HCT116 (cell line): ENCODE results near the gene BFAR. TPM values are rescaled to one million over a fixed set of nuclear protein-coding genes. Genes with fewer than 3 reads are reported as not detected.
A peak's percentile ranks its signal among the peaks of the same experiment; 100 is the strongest.

Source experiments
- ATAC-seq: fragments of 200-7000 bp; cut with Tn5 transposase; 2 replicates; pipeline ENCODE4 v1.9.1; 2020; ENCODE audit warnings: mild to moderate bottlenecking, moderate library complexity
- BruUV-seq: library from RNA; stranded (reverse); fragments of 400-500 nt; replicated peaks from 2 replicates; lab custom pipeline; 2021; lab: Mats Ljungman, UMichigan
- CTCF ChIA-PET: fragments of 300-600 bp; sonication (Branson Sonifier 250); formaldehyde crosslinking; loops from one replicate; lab custom pipeline; 2021; ENCODE audit warnings: antibody characterized with exemption; lab: Charles Lee
- POLR2A ChIA-PET: fragments of 300-600, 350-600 bp; sonication (Branson Sonifier 250); formaldehyde crosslinking; loops from one replicate; lab custom pipeline; 2021; ENCODE audit warnings: antibody characterized with exemption; lab: Charles Lee
- RAD21 ChIA-PET, 2 experiments: fragments of 300-600 bp; sonication (Branson Sonifier 250); formaldehyde crosslinking; loops; one replicate each; lab custom pipeline; 2023; ENCODE audit warnings: low total read pairs in 2 of 2; ENCODE audit not compliant: uncharacterized antibody in 2 of 2, unreplicated experiment in 2 of 2, low non-redundant PET in 1 of 2; lab: Charles Lee
- DNase-seq: peaks from one replicate; pipeline ENCODE4 v3.0.0-alpha.2; 2010; ENCODE audit warnings: low read depth, low spot score
- H2AFZ ChIP-seq: fragments of 200-600 bp; shearing (Covaris generic), sonication (generic); 2 replicates; pipeline ENCODE4 v1.6.1; 2017; ENCODE audit warnings: low read depth, mixed run types, mixed read lengths, antibody characterized with exemption, low read length; ENCODE audit not compliant: poor library complexity, severe bottlenecking
- H3K27ac ChIP-seq: 2 replicates; pipeline ENCODE4 v1.5.1; 2012; ENCODE audit warnings: low read depth, low read length
- H3K27me3 ChIP-seq: fragments of 200-600 bp; sonication (generic); 2 replicates; pipeline ENCODE4 v1.6.1; 2016; ENCODE audit warnings: mixed run types, low read length, mixed read lengths; ENCODE audit not compliant: insufficient read depth
- H3K36me3 ChIP-seq, 2 experiments: fragments of 200-500 bp in 1 of 2; fragments of 200-600 bp in 1 of 2; sonication (Bioruptor generic) in 1 of 2; sonication (generic) in 1 of 2; 2 replicates each; pipeline versions ENCODE4 v1.5.1 to v1.6.1; 2014 to 2016; ENCODE audit warnings: low read length in 2 of 2, inconsistent platforms in 1 of 2, mixed read lengths in 1 of 2, mixed run types in 1 of 2; ENCODE audit not compliant: insufficient read depth in 2 of 2, control insufficient read depth in 1 of 2
- H3K4me1 ChIP-seq, 2 experiments: fragments of 200-600 bp in 1 of 2; sonication (generic) in 1 of 2; 2 replicates each; pipeline versions ENCODE4 v1.5.1 to v1.6.1; 2012 to 2017; ENCODE audit warnings: low read length in 2 of 2, inconsistent platforms in 1 of 2, mild to moderate bottlenecking in 1 of 2, mixed read lengths in 1 of 2, mixed run types in 1 of 2, moderate library complexity in 1 of 2; ENCODE audit not compliant: insufficient read depth in 2 of 2, control insufficient read depth in 1 of 2
- H3K4me2 ChIP-seq: fragments of 200-600 bp; sonication (generic); 2 replicates; pipeline ENCODE4 v1.6.1; 2017; ENCODE audit warnings: mixed run types, low read length, mixed read lengths
- H3K4me3 ChIP-seq, 2 experiments: fragments of 200-600 bp in 1 of 2; sonication (generic) in 1 of 2; replicated peaks in 1 of 2; 2 replicates each; pipeline ENCODE4 v1.5.1; 2011 to 2016; ENCODE audit warnings: low read length in 2 of 2, control low read depth in 1 of 2, low read depth in 1 of 2, mild to moderate bottlenecking in 1 of 2, mixed read lengths in 1 of 2, mixed run types in 1 of 2
- H3K79me2 ChIP-seq: fragments of 200-600 bp; sonication (generic); 2 replicates; pipeline ENCODE4 v1.6.1; 2017; ENCODE audit warnings: mild to moderate bottlenecking, mixed run types, low read length, moderate library complexity, mixed read lengths; ENCODE audit not compliant: insufficient read depth
- H3K9ac ChIP-seq: fragments of 200-600 bp; sonication (generic); 2 replicates; pipeline ENCODE4 v1.6.1; 2016; ENCODE audit warnings: low read length, mixed read lengths
- H3K9me2 ChIP-seq: fragments of 200-600 bp; sonication (generic), shearing (Covaris generic); 2 replicates; pipeline ENCODE4 v1.6.1; 2017; ENCODE audit warnings: mixed run types, mild to moderate bottlenecking, moderate library complexity; ENCODE audit not compliant: insufficient read depth
- H3K9me3 ChIP-seq, 2 experiments: fragments of 200-500 bp in 1 of 2; fragments of 200-600 bp in 1 of 2; sonication (Bioruptor generic) in 1 of 2; sonication (generic) in 1 of 2; 2 replicates each; pipeline ENCODE4 v1.6.1; 2014 to 2017; ENCODE audit warnings: low read length in 2 of 2, mixed read lengths in 2 of 2, inconsistent platforms in 1 of 2, low read depth in 1 of 2, mild to moderate bottlenecking in 1 of 2, mixed run types in 1 of 2, moderate library complexity in 1 of 2; ENCODE audit not compliant: control insufficient read depth in 1 of 2, insufficient read depth in 1 of 2
- H4K20me1 ChIP-seq: fragments of 200-600 bp; sonication (generic), shearing (Covaris generic); 2 replicates; pipeline ENCODE4 v1.6.1; 2017; ENCODE audit warnings: mixed run types, mild to moderate bottlenecking, moderate library complexity; ENCODE audit not compliant: insufficient read depth
- CBX3 ChIP-seq: IDR thresholded peaks from 2 replicates; pipeline ENCODE4 v1.6.1; 2012; ENCODE audit warnings: low read depth
- EGR1 ChIP-seq: IDR thresholded peaks from 2 replicates; pipeline ENCODE4 v1.6.1; 2012; ENCODE audit warnings: low read depth
- ELF1 ChIP-seq: IDR thresholded peaks from 2 replicates; pipeline ENCODE4 v1.6.1; 2012; ENCODE audit warnings: low read depth, borderline replicate concordance
- EZH2 ChIP-seq: fragments of 200-600 bp; sonication (generic); IDR thresholded peaks from 2 replicates; pipeline ENCODE4 v1.6.1; 2017; ENCODE audit warnings: antibody characterized with exemption, mixed run types
- FOSL1 ChIP-seq: IDR thresholded peaks from 2 replicates; pipeline ENCODE4 v1.6.1; 2012; ENCODE audit warnings: low read depth
- JUND ChIP-seq: IDR thresholded peaks from 2 replicates; pipeline ENCODE4 v1.6.1; 2012
- POLR2A ChIP-seq: IDR thresholded peaks from 2 replicates; pipeline ENCODE4 v1.7.0; 2011; ENCODE audit warnings: borderline replicate concordance; ENCODE audit not compliant: insufficient read depth, insufficient read length; ENCODE audit errors: extremely low read depth
- POLR2AphosphoS5 ChIP-seq: IDR thresholded peaks from 2 replicates; pipeline ENCODE4 v1.6.1; 2011; ENCODE audit warnings: mild to moderate bottlenecking, low read depth, low read length, moderate library complexity
- SIN3A ChIP-seq: IDR thresholded peaks from 2 replicates; pipeline ENCODE4 v1.6.1; 2012; ENCODE audit warnings: low read depth
- SP1 ChIP-seq: IDR thresholded peaks from 2 replicates; pipeline ENCODE4 v1.6.1; 2012; ENCODE audit warnings: low read depth
- SRF ChIP-seq: IDR thresholded peaks from 2 replicates; pipeline ENCODE4 v1.6.1; 2012; ENCODE audit warnings: low read depth
- ZFX ChIP-seq: fragments of 450-650 bp; IDR thresholded peaks from 2 replicates; pipeline ENCODE4 v1.6.1; 2017
- ZNF274 ChIP-seq: fragments of 200-500 bp; sonication (Bioruptor generic); IDR thresholded peaks from 2 replicates; pipeline ENCODE4 v1.6.1; 2014; ENCODE audit warnings: mild to moderate bottlenecking, low read depth, low read length, inconsistent platforms
- intact Hi-C: fragments of 100-400 bp; cut with micrococcal nuclease; formaldehyde crosslinking; loops from 2 replicates; pipeline ENCODE4 v1.10.0; 2022
- total RNA-seq: library from RNA; stranded (reverse); gene quantifications from one replicate; pipeline ENCODE4 v1.2.1, GENCODE V29; 2021; ENCODE audit not compliant: unreplicated experiment
- TF ChIP-seq, protein P1 (sequence below): IDR thresholded peaks from 2 replicates; pipeline ENCODE4 v1.6.1; 2012; ENCODE audit warnings: low read depth
- TF ChIP-seq, protein P2 (sequence below), 3 experiments: fragments of 200-600 bp in 1 of 3; sonication (generic) in 1 of 3; IDR thresholded peaks in 2 of 3; conservative IDR thresholded peaks in 1 of 3; 2 replicates each; pipeline ENCODE4 v1.5.1; 2012 to 2017; ENCODE audit warnings: low read depth in 2 of 3, low read length in 2 of 3, antibody characterized with exemption in 1 of 3, borderline replicate concordance in 1 of 3, control low read depth in 1 of 3, mild to moderate bottlenecking in 1 of 3, mixed read lengths in 1 of 3, mixed run types in 1 of 3, moderate library complexity in 1 of 3; ENCODE audit not compliant: insufficient read depth in 1 of 3
- TF ChIP-seq, protein P3 (sequence below): IDR thresholded peaks from 2 replicates; pipeline ENCODE4 v1.6.1; 2012

BFAR gene
- total RNA-seq, 1 experiment from 2014 or later, result 49.7 TPM

DNA sequence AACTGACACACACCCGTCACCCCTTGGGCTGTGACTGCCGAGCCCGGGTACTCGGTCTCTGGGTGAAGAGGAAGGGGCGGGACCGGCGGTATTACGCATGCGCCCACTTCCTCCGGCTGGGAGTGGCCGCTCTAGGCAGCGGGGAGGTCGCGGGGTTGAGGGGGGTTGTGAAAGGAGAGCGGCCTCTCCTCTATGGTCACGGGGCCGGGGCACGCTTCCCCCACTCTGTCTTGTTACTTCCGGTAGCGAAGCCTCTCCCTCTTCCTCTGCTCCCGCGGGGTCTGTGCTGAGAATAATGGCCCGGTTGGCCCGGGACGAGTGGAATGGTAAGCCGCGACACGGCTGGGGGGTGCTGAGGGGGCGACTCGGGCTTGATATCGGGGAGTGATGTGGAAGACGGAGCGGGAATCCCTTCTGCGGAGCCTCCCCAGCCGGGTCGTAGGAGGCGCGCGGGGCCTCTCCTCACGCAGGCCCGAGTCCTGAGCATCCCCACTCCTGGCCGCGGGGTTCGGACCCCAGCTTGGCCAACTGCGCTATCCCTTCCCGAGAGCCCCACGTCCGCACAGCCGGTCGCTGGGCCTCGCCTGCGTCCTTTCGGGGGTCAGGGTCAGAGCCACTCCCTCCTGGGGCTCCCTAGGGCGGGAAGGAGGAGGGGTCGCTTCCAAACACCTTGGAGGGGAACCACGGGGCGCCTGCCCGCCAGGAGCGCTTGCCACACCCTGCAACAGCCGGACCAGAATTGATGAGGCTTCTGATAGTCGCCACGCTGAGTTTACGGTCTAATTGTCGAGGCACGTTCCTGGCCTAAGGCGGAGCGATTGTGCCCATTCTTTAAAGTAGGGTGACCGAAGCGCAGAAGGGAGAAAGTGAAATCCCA lies at the start of gene BFAR (continued):
- TF ChIP-seq, protein P1, sequence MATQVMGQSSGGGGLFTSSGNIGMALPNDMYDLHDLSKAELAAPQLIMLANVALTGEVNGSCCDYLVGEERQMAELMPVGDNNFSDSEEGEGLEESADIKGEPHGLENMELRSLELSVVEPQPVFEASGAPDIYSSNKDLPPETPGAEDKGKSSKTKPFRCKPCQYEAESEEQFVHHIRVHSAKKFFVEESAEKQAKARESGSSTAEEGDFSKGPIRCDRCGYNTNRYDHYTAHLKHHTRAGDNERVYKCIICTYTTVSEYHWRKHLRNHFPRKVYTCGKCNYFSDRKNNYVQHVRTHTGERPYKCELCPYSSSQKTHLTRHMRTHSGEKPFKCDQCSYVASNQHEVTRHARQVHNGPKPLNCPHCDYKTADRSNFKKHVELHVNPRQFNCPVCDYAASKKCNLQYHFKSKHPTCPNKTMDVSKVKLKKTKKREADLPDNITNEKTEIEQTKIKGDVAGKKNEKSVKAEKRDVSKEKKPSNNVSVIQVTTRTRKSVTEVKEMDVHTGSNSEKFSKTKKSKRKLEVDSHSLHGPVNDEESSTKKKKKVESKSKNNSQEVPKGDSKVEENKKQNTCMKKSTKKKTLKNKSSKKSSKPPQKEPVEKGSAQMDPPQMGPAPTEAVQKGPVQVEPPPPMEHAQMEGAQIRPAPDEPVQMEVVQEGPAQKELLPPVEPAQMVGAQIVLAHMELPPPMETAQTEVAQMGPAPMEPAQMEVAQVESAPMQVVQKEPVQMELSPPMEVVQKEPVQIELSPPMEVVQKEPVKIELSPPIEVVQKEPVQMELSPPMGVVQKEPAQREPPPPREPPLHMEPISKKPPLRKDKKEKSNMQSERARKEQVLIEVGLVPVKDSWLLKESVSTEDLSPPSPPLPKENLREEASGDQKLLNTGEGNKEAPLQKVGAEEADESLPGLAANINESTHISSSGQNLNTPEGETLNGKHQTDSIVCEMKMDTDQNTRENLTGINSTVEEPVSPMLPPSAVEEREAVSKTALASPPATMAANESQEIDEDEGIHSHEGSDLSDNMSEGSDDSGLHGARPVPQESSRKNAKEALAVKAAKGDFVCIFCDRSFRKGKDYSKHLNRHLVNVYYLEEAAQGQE, result no peak
- TF ChIP-seq, protein P2, sequence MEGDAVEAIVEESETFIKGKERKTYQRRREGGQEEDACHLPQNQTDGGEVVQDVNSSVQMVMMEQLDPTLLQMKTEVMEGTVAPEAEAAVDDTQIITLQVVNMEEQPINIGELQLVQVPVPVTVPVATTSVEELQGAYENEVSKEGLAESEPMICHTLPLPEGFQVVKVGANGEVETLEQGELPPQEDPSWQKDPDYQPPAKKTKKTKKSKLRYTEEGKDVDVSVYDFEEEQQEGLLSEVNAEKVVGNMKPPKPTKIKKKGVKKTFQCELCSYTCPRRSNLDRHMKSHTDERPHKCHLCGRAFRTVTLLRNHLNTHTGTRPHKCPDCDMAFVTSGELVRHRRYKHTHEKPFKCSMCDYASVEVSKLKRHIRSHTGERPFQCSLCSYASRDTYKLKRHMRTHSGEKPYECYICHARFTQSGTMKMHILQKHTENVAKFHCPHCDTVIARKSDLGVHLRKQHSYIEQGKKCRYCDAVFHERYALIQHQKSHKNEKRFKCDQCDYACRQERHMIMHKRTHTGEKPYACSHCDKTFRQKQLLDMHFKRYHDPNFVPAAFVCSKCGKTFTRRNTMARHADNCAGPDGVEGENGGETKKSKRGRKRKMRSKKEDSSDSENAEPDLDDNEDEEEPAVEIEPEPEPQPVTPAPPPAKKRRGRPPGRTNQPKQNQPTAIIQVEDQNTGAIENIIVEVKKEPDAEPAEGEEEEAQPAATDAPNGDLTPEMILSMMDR (IDR thresholded peaks at IDR 0.05 in 2 of 3, conservative IDR thresholded peaks at IDR 0.05 in 1 of 3; ENCODE audit: borderline replicate concordance in 1 of 3, insufficient read depth in 1 of 3, low read depth in 2 of 3, low read length in 2 of 3), result no peak
- TF ChIP-seq ZFX, result peak; percentile 87

DNA sequence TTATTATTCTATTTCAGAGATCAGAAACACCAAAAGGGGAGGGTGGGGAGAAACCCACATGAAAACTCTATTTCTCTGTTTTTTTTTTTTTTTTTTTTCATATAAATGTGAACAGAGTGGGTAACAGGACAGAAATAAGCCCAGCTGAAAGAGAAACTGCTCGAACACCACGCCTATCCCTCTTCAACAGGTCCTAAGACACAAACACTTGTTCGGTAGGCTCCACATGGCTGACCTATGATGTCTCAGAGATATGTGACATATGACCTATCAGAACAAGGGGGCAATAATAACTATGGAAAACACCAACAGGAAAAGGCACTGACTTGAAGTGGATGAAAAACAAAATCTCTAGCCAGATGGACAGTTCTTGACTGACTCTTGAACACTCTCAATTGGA lies 47.5 kb upstream of the BFAR start:
- Histone ChIP-seq H4K20me1 (no peaks in the 10 kb centered on the region), H2AFZ (no peak overlapping the region), H3K36me3 (peaks cover 21 to 25% of the 10 kb centered on the region in 2 experiments; a peak in 3 of 4 replicates), H3K4me3 (no peak overlapping the region), H3K4me1 (no peaks in the 10 kb centered on the region), H3K27ac (no peak overlapping the region), H3K9me3 (no peaks in the 10 kb centered on the region), H3K9ac (no peak overlapping the region), H3K27me3 (no peaks in the 10 kb centered on the region), H3K79me2 (no peaks in the 10 kb centered on the region), H3K4me2 (no peak overlapping the region), H3K9me2 (no peaks in the 10 kb centered on the region)
- intact Hi-C loops, result no loop called here
- BruUV-seq, result no TSS peak
- DNase-seq, result no peak
- CTCF ChIA-PET, result no interaction called here
- ATAC-seq, result no peak
- RAD21 ChIA-PET, result no interaction called here
- POLR2A ChIA-PET, result no interaction called here
- TF ChIP-seq ZNF274 (no peak), FOSL1 (no peak), CBX3 (no peak), SRF (no peak), SP1 (no peak), POLR2A (no peak), JUND (no peak), EGR1 (no peak), SIN3A (no peak), EZH2 (no peak), POLR2AphosphoS5 (no peak), ELF1 (no peak)
- TF ChIP-seq, protein P3, sequence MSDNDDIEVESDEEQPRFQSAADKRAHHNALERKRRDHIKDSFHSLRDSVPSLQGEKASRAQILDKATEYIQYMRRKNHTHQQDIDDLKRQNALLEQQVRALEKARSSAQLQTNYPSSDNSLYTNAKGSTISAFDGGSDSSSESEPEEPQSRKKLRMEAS, result no peak
- TF ChIP-seq, protein P2 (IDR thresholded peaks at IDR 0.05 in 2 of 3, conservative IDR thresholded peaks at IDR 0.05 in 1 of 3; ENCODE audit: borderline replicate concordance in 1 of 3, insufficient read depth in 1 of 3, low read depth in 2 of 3, low read length in 2 of 3), result no peak
